MM.1S (cell line): ENCODE results near the gene ZSCAN21.

Source experiments
- EZH2 ChIP-seq: fragments of 300-600 bp; sonication (generic); optimal IDR thresholded peaks from 2 replicates; pipeline ENCODE3; 2017; ENCODE audit warnings: low read depth, mild to moderate bottlenecking, antibody characterized with exemption, low read length, mixed read lengths
- TF ChIP-seq, protein P1 (sequence below): fragments of 300-600 bp; sonication (generic); IDR thresholded peaks from 2 replicates; pipeline ENCODE4 v1.5.1; 2016; ENCODE audit warnings: antibody characterized with exemption, low read length, mixed read lengths

DNA sequence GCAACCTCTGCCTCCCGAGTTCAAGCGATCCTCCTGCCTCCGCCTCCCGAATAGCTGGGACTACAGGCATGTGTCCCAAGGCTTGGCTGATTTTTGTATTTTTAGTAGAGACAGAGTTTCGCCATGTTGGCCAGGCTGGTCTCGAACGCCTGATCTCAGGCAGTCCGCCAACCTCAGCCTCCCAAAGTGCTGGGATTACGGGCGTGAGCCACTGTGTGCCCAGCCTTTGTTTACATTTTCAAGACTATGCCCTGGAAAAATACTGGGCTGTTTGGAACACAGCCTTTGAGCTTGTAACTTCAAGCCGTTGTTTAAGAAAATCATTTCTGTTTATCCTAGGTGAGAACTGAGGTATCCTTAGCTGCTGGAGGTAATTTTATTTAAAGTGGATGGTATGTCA lies 32.3 kb upstream of the ZSCAN21 start:
- TF ChIP-seq, protein P1, sequence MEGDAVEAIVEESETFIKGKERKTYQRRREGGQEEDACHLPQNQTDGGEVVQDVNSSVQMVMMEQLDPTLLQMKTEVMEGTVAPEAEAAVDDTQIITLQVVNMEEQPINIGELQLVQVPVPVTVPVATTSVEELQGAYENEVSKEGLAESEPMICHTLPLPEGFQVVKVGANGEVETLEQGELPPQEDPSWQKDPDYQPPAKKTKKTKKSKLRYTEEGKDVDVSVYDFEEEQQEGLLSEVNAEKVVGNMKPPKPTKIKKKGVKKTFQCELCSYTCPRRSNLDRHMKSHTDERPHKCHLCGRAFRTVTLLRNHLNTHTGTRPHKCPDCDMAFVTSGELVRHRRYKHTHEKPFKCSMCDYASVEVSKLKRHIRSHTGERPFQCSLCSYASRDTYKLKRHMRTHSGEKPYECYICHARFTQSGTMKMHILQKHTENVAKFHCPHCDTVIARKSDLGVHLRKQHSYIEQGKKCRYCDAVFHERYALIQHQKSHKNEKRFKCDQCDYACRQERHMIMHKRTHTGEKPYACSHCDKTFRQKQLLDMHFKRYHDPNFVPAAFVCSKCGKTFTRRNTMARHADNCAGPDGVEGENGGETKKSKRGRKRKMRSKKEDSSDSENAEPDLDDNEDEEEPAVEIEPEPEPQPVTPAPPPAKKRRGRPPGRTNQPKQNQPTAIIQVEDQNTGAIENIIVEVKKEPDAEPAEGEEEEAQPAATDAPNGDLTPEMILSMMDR, result no peak
- TF ChIP-seq EZH2, result no peak
